NCI-H774 (cell line): ENCODE results near the gene CIC.

Experiments
- DNase-seq: peaks from one replicate; lab custom pipeline; 2025; lab: John Stamatoyannopoulos, UW

CIC gene

GRCh38 chr19:42288881-42289555, 20.0 kb downstream of the CIC start:
- no peak for DNase-seq

DNA sequence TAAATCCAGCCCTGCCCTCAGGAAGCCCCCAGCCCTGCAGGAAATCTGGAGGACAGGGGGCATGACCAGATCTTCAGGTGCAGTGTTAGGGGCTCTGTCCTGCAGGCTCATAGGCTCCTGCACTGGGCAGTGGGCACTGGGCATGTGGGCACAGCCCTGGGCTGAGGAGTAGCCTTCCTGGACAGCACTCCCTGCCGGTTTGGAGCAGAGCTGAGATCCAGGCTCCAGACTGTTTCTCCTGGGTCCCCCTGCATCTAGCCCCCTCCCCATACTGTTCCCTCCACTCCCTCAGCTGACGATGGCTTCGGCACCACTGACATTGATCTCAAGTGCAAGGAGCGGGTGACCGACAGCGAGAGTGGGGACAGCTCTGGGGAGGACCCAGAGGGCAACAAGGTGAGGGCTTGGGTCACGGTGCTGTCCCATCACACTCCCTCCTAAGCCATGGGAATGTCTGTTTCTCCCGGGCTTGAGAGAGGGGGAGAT, 20.5 kb downstream of the CIC start:
- DNase-seq = no peak

- no peak for DNase-seq
Measured at GRCh38 chr19:42290136-42290522, 21.1 kb downstream of the CIC start.

DNA sequence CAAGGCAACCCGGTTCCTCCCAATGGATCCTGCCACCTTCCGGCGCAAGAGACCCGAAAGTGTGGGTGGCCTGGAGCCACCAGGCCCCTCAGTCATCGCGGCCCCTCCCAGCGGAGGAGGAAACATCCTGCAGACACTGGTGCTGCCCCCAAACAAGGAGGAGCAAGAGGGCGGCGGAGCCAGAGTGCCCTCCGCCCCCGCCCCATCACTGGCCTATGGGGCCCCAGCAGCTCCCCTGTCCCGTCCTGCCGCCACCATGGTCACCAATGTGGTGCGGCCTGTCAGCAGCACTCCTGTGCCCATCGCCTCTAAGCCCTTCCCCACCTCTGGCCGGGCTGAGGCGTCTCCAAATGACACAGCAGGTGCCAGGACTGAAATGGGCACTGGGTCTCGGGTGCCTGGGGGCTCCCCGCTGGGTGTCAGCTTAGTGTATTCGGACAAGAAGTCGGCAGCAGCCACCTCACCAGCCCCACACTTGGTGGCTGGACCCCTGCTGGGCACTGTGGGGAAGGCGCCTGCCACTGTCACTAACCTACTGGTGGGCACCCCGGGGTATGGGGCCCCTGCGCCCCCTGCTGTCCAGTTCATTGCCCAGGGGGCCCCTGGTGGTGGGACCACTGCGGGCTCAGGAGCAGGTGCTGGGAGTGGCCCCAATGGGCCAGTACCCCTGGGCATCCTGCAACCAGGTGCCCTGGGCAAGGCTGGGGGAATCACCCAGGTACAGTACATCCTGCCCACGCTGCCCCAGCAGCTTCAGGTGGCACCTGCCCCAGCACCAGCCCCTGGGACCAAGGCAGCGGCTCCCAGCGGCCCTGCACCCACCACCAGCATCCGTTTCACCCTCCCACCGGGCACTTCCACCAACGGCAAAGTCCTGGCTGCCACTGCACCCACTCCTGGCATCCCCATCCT, 21.7 kb downstream of the CIC start:
- no peak for DNase-seq

- no peak for DNase-seq
Measured at GRCh38 chr19:42291435-42291810, 22.4 kb downstream of the CIC start.

DNA sequence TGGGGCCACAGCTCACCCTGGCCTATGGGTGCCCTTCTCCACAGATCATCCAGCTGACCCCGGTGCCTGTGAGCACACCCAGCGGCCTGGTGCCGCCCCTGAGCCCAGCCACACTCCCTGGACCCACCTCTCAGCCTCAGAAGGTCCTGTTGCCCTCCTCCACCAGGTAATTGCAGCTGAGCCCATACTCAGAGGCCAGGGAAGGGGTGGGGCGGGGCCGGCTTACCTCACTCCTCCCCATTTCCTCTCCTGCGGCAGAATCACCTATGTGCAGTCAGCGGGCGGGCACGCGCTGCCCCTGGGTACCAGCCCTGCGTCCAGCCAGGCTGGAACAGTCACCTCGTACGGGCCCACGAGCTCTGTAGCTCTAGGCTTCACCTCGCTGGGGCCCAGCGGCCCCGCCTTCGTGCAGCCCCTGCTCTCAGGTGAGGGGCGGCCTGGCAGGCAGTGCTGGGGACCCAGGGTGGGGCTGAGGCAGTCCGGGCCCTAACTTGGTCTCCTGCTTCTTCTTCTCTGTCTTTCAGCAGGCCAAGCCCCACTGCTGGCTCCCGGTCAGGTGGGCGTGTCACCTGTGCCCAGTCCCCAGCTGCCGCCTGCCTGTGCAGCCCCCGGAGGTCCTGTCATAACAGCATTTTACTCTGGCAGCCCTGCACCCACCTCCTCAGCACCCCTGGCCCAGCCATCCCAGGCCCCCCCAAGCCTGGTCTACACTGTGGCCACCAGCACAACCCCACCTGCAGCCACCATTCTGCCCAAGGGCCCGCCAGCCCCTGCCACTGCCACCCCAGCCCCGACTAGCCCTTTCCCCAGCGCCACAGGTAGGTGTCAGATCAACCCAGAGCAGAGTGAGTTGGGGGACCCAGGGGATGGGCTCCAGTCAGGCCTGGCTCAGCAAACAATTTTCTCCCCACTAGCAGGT, 23.2 kb downstream of the CIC start:
- no peak for DNase-seq

DNA sequence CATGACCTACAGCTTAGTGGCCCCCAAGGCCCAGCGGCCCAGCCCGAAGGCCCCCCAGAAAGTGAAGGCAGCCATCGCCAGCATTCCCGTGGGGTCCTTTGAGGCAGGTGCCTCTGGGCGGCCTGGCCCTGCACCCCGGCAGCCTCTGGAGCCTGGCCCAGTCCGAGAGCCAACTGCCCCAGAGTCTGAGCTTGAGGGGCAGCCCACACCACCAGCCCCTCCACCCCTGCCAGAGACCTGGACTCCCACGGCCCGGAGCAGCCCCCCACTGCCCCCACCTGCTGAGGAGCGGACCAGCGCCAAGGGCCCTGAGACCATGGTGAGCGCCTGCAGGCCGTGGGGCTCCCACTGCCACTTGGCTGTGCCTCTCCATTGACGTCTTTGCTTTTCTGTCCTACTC, 23.9 kb downstream of the CIC start:
- no peak for DNase-seq

DNA sequence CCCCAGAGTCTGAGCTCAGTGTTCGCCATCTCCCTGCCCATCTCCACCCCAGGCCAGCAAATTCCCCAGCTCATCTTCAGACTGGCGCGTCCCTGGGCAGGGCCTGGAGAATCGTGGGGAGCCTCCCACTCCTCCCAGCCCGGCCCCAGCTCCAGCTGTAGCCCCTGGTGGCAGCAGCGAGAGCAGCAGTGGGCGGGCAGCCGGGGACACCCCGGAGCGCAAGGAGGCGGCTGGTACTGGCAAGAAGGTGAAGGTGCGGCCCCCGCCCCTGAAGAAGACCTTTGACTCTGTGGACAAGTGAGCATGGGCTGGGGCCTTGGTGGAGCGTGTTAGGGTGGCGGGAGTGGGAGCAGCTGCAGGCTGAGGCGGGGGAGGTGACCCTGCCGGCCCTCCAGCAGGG, 24.5 kb downstream of the CIC start:
- no peak for DNase-seq

GRCh38 chr19:42293948-42294347, 24.9 kb downstream of the CIC start:
- DNase-seq = no peak

DNA sequence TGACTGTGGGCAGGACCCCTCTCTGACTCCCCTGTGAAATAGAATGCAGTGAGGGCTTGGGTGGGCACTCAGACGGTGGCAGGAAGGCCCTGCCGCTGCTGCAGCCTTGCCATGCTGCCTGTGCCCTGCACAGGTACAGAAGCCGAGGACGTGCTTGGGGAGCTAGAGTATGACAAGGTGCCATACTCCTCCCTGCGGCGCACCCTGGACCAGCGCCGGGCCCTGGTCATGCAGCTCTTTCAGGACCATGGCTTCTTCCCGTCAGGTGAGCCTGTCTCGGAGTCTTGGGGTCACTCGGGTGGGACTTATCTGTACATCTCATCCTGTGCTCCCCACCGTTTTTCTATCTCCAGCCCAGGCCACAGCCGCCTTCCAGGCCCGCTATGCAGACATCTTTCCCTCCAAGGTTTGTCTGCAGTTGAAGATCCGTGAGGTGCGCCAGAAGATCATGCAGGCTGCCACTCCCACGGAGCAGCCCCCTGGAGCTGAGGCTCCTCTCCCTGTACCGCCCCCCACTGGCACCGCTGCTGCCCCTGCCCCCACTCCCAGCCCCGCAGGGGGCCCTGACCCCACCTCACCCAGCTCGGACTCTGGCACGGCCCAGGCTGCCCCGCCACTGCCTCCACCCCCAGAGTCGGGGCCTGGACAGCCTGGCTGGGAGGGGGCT, 25.6 kb downstream of the CIC start:
- DNase-seq = no peak

DNA sequence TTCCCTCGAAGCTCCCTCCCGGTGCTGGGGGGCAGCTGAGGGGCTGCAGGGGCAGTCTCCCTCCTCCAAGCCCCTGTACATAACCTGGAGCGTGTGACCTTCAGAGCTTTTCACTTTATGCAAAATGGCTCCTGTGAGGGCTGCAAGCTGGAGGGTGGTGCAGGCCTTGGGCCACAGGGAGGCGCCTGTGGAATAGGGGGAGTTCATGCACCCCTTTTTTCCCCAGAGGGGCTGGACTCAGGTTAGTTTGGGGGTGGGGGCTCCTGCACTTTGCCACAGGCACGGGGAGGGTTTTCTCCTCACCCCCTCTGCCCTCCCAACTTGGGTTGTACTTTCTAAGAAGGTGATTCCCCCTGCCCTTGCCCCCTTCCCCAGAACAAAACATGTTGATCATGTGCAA, 26.3 kb downstream of the CIC start:
- no peak for DNase-seq

GRCh38 chr19:42295831-42296525, 26.9 kb downstream of the CIC start:
- peak; percentile 20 for DNase-seq

GRCh38 chr19:42297039-42297438, 28.0 kb downstream of the CIC start:
- DNase-seq = no peak

DNA sequence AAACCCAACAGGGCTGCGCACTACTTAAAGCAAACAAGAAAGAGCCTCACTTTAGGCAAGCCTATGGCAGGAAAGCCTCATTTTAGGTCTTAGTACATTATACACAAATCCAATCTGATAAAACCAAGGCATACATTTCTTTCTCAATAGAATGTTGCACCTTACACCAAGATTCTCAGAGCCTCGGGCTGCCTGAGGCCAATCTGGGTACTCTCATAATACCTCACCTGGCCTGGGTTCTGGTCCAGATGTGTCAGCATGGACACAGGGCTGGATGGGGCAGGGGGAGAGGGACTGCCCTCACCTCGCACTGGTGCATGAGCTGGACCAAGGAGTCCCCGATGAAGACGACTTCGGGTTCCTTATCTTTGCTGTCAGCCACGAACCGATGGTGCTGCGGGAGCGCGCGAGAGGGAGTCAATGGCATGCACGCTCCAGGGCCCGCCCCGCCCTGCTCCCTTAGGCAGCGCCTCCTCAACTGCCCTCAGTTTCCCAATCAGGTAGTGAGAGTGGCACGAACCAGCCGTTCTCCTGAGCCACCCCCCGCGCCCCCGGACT, 32.7 kb downstream of the CIC start, which contains the start of gene PRR19:
Gene PRR19 (plus strand): TSS at position 487 of the 558 bp plus-strand sequence. CDS start 7,453 bp downstream, outside the sequence.
- DNase-seq = no peak

DNA sequence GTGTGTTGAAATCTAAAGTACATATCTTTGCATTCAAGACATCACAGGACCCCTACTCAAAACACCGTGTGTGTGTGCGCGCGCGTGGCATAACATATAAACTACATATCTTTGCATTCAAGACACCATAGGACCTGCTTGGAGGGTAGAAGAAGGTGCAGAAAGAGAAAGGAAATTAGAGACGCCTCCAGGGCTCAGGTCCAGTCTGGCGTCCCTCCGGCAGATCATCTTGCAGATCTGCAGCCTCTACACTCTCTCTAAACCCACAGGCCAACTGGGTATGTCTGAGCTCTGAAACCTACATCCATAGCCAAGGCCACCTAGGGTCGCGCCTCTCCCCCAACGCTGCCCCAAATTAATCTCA, 34.0 kb downstream of the CIC start:
- DNase-seq = no peak

- no peak for DNase-seq
Measured at GRCh38 chr19:42303876-42304275, 34.8 kb downstream of the CIC start.

DNA sequence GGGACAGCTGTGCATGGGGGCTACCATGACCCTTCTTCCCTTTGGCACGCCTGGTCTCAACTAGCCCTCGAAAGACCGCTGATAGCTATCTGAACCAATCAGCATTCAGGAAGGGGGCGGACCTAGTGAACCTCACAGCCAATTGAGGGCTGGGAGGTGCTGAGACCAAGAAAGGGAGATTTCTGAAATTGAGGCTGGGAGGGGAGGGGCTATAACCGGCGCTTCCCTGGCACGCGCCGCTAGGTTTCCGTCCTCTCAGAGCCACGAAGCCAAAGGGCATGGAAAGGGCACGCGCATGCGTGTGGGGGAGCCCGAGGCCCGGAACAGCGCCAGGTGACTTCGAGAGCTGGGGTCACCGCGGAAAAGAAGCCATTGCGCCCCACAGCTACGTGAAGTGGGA, 37.6 kb downstream of the CIC start:
- no peak for DNase-seq

DNA sequence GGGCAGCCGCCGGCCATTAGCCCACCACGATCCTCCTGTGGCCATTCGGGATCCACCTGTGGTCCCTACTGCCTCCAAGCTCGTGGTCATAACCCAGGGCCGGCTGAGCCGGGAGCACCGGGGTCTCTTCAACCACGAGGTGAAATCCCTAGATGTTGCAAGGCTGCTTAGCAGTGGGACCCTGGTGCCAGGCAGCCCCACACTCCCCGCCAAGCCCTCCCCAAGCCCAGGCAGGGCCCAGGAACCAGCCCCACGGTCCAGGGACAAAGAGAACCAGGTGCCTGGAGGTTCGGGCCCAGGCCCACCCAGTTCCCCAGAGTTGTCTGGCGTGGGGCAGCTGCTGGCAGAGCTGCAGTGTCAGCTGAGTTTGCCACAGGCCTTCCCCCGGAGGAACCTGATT, 40.6 kb downstream of the CIC start:
- no peak for DNase-seq

DNA sequence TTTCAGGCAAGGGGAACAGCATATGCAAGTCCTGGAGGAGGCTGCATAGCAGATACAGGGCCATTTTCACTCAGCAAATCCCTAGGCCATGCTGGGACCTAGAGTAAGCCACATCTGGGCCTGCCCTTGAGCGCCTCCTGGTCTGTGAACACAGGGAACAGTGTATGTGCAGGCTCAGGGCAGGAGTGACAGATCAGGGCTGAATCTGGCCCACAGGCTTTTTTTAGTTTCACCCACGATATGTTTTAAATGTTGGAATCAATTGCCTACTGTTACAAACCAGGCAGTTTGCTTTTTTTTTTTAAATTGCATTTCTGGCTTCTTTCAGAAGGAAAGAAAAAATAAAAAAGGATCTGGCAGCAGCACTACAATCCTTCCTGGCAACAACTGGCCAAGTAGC, 42.6 kb downstream of the CIC start:
- DNase-seq = no peak

DNA sequence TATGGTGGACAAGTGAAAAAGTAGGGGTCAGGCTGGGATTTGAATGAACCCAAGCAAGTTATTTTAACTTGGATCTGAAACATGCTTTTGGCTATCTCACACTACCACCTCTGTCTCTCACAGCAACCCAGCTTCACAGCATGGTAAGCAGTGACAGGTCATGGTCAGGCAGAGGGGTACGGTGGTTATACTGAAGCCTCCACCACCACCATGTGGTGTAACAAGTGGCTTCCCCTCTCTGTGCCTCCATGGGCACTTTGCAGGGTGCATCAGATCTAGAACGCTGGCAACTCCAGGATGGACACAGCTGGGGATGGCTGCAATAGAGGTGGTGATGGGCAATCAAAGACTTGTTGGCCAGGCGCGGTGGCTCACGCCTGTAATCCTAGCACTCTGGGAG, 43.3 kb downstream of the CIC start:
- DNase-seq = no peak
